Fibroblast of lung (primary cell): ENCODE results near the gene DOK3. TPM values are rescaled to one million over a fixed set of nuclear protein-coding genes. Genes with fewer than 3 reads are reported as not detected.

Experiments
- DNase-seq, 2 donors: peaks; one replicate each; pipeline versions ENCODE4 v3.0.0 to v3.0.0-alpha.2; 2010; ENCODE audit warnings: low read depth in 2 of 2
- H2AFZ ChIP-seq: 2 replicates; pipeline ENCODE4 v1.5.1; 2012; ENCODE audit warnings: low read length, control low read depth, inconsistent platforms
- H3K27ac ChIP-seq: 2 replicates; pipeline ENCODE4 v1.5.1; 2011; ENCODE audit warnings: low read length, control low read depth; ENCODE audit not compliant: insufficient read depth
- H3K27me3 ChIP-seq: 2 replicates; pipeline ENCODE4 v1.5.1; 2011; ENCODE audit warnings: mild to moderate bottlenecking, low read length; ENCODE audit not compliant: control insufficient read depth, insufficient read depth
- H3K36me3 ChIP-seq: 2 replicates; pipeline ENCODE4 v1.5.1; 2011; ENCODE audit warnings: low read length; ENCODE audit not compliant: control insufficient read depth, insufficient read depth
- H3K4me1 ChIP-seq: 2 replicates; pipeline ENCODE4 v1.5.1; 2011; ENCODE audit warnings: low read length; ENCODE audit not compliant: control insufficient read depth, insufficient read depth; ENCODE audit errors: extremely low read depth
- H3K4me2 ChIP-seq: 2 replicates; pipeline ENCODE4 v1.5.1; 2011; ENCODE audit warnings: low read length, control low read depth; ENCODE audit not compliant: insufficient read depth; ENCODE audit errors: extremely low read depth
- H3K4me3 ChIP-seq, 4 experiments: fragments of 200-600 bp in 1 of 4; sonication (generic) in 1 of 4; replicated peaks in 1 of 4; 2 replicates each; pipeline ENCODE4 v1.5.1; 2011 to 2016; ENCODE audit warnings: low read length in 4 of 4, low read depth in 3 of 4, mild to moderate bottlenecking in 3 of 4, control low read depth in 2 of 4, inconsistent platforms in 1 of 4, mixed read lengths in 1 of 4; ENCODE audit not compliant: insufficient read depth in 1 of 4; ENCODE audit errors: control extremely low read depth in 1 of 4
- H3K79me2 ChIP-seq: 2 replicates; pipeline ENCODE4 v1.5.1; 2012; ENCODE audit warnings: mild to moderate bottlenecking, low read length, inconsistent platforms; ENCODE audit not compliant: control insufficient read depth, insufficient read depth
- H3K9ac ChIP-seq: 2 replicates; pipeline ENCODE4 v1.5.1; 2011; ENCODE audit warnings: mild to moderate bottlenecking, low read length, control low read depth; ENCODE audit not compliant: insufficient read depth
- H3K9me3 ChIP-seq: 2 replicates; pipeline ENCODE4 v1.5.1; 2012; ENCODE audit warnings: low read depth, low read length; ENCODE audit not compliant: control insufficient read depth, insufficient read depth
- H4K20me1 ChIP-seq: 2 replicates; pipeline ENCODE4 v1.5.1; 2011; ENCODE audit warnings: low read length; ENCODE audit not compliant: control insufficient read depth, insufficient read depth; ENCODE audit errors: extremely low read depth
- CTCF ChIP-seq, 2 donors: IDR thresholded peaks in 1 of 2; conservative IDR thresholded peaks in 1 of 2; 1 replicate in 1 of 2; 2 replicates in 1 of 2; pipeline ENCODE4 v1.5.1; 2011 to 2012; ENCODE audit warnings: low read length in 2 of 2, control low read depth in 1 of 2, inconsistent platforms in 1 of 2, low read depth in 1 of 2, mild to moderate bottlenecking in 1 of 2
- EZH2 ChIP-seq: IDR thresholded peaks from 2 replicates; pipeline ENCODE4 v1.5.1; 2012; ENCODE audit warnings: low read length, control low read depth, mild to moderate bottlenecking; ENCODE audit errors: missing control alignments
- polyA plus RNA-seq, 2 donors: library from polyadenylated mRNA; depleted of rRNA in 1 of 2; stranded (reverse) in 1 of 2; unstranded in 1 of 2; fragments of >200 nt; gene quantifications; 2 replicates each; pipeline ENCODE4 v1.2.1, GENCODE V29; 2011 to 2012; ENCODE audit warnings: missing spikeins in 1 of 2
- total RNA-seq: library from RNA; depleted of rRNA; stranded (reverse); fragments of >200 nt; gene quantifications from 2 replicates; pipeline ENCODE4 v1.2.1, GENCODE V29; 2014

The DOK3 gene
- total and polyA plus RNA-seq, 2 donors (not counting 1 experiment from before 2014, with no cell fraction given) = 0.99 to 1.5 TPM

- H2AFZ ChIP-seq = no peak overlapping the region
- H3K4me1 ChIP-seq = peaks cover 25% of the 10 kb centered on the region
- peaks cover 67% of the 10 kb centered on the region for H3K36me3 ChIP-seq
- H3K9me3 ChIP-seq = no peaks in the 10 kb centered on the region
- H3K4me3 ChIP-seq = no peak overlapping the region
- H3K4me2 ChIP-seq = no peak overlapping the region
- H3K27me3 ChIP-seq = no peaks in the 10 kb centered on the region
- no peak overlapping the region for H3K27ac ChIP-seq
- peaks cover 42% of the 10 kb centered on the region for H3K79me2 ChIP-seq
- no peak overlapping the region for H3K9ac ChIP-seq
- H4K20me1 ChIP-seq = no peaks in the 10 kb centered on the region
- TF ChIP-seq CTCF (conservative IDR thresholded peaks at IDR 0.05 in 1 of 2, IDR thresholded peaks at IDR 0.05 in 1 of 2; ENCODE audit: low read depth in 1 of 2, low read length in 2 of 2) = no peak
- DNase-seq = no peak
Measured at GRCh38 chr5:177490311-177490991, 19.2 kb downstream of the DOK3 start.

- Histone ChIP-seq H3K79me2 (peaks cover 41% of the 10 kb centered on the region), H3K4me3 (no peak overlapping the region), H3K4me1 (peaks cover 17% of the 10 kb centered on the region), H3K27ac (no peak overlapping the region), H4K20me1 (no peaks in the 10 kb centered on the region), H2AFZ (no peak overlapping the region), H3K27me3 (no peaks in the 10 kb centered on the region), H3K9me3 (no peaks in the 10 kb centered on the region), H3K9ac (no peak overlapping the region), H3K4me2 (no peak overlapping the region), H3K36me3 (peaks cover 74% of the 10 kb centered on the region)
- no peak for TF ChIP-seq CTCF (conservative IDR thresholded peaks at IDR 0.05 in 1 of 2, IDR thresholded peaks at IDR 0.05 in 1 of 2; ENCODE audit: low read depth in 1 of 2, low read length in 2 of 2)
- no peak for TF ChIP-seq EZH2
- no peak for DNase-seq
Measured at GRCh38 chr5:177489119-177489716, 20.4 kb downstream of the DOK3 start.

- H2AFZ ChIP-seq = no peak overlapping the region
- no peak overlapping the region for H3K9ac ChIP-seq
- no peaks in the 10 kb centered on the region for H4K20me1 ChIP-seq
- H3K4me3 ChIP-seq = no peak overlapping the region
- peaks cover 6% of the 10 kb centered on the region for H3K4me1 ChIP-seq
- H3K27ac ChIP-seq = no peak overlapping the region
- H3K4me2 ChIP-seq = no peak overlapping the region
- H3K27me3 ChIP-seq = no peaks in the 10 kb centered on the region
- no peak for TF ChIP-seq EZH2
- TF ChIP-seq CTCF (conservative IDR thresholded peaks at IDR 0.05 in 1 of 2, IDR thresholded peaks at IDR 0.05 in 1 of 2; ENCODE audit: low read depth in 1 of 2, low read length in 2 of 2) = no peak
- H3K36me3 ChIP-seq = peaks cover 73% of the 10 kb centered on the region
- H3K79me2 ChIP-seq = peaks cover 29% of the 10 kb centered on the region
- no peaks in the 10 kb centered on the region for H3K9me3 ChIP-seq
- DNase-seq = no peak
Measured at GRCh38 chr5:177487975-177488374, 21.7 kb downstream of the DOK3 start.
